ENCODE data around the gene DPP4. TPM values are rescaled to one million over a fixed set of nuclear protein-coding genes. Genes with fewer than 3 reads are reported as not detected.

The DPP4 gene
- total RNA-seq, 4 donors from 2014 or later, result 1.6 to 6.7 (median 3.2) TPM

DNA sequence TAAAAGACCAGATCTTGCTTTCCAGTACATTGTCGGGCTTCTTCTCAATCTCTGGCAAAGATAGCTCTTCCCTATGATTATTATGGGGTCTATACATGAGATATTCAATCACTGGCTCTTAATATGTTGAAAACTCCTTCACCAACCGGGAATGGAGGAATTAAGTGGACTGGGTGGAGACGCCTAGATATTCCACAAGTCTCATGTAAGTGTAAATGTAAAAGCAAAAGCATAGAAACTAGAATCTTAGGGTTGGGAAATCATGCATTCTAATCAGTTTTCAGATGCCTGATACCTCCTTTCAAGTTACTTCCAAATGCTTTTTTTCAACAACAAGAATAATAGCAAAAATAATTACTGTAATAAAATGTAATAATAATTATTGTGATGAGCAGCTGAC lies 38.0 kb downstream of the DPP4 start:
- TF ChIP-seq EP300 (IDR thresholded peaks at IDR 0.05) (no peak), POLR2A (IDR thresholded peaks at IDR 0.05) (no peak), POLR2AphosphoS5 (IDR thresholded peaks at IDR 0.05) (no peak)
- TF ChIP-seq, protein P1, sequence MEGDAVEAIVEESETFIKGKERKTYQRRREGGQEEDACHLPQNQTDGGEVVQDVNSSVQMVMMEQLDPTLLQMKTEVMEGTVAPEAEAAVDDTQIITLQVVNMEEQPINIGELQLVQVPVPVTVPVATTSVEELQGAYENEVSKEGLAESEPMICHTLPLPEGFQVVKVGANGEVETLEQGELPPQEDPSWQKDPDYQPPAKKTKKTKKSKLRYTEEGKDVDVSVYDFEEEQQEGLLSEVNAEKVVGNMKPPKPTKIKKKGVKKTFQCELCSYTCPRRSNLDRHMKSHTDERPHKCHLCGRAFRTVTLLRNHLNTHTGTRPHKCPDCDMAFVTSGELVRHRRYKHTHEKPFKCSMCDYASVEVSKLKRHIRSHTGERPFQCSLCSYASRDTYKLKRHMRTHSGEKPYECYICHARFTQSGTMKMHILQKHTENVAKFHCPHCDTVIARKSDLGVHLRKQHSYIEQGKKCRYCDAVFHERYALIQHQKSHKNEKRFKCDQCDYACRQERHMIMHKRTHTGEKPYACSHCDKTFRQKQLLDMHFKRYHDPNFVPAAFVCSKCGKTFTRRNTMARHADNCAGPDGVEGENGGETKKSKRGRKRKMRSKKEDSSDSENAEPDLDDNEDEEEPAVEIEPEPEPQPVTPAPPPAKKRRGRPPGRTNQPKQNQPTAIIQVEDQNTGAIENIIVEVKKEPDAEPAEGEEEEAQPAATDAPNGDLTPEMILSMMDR (IDR thresholded peaks at IDR 0.05), result no peak
- ATAC-seq, result no peak
- 96% methylated on average over 3 of the region's 3 CpGs; no CpG with 5 or more reads in 1 of the 2 donors for WGBS, 2 donors (ENCODE audit: low coverage in 1 of 2)
- Histone ChIP-seq H3K27ac (no peak overlapping the region), H3K4me3 (no peak overlapping the region), H3K27me3 (no peaks in the 10 kb centered on the region), H3K36me3 (no peaks in the 10 kb centered on the region), H3K4me1 (no peaks in the 10 kb centered on the region), H3K9me3 (no peaks in the 10 kb centered on the region)

DNA sequence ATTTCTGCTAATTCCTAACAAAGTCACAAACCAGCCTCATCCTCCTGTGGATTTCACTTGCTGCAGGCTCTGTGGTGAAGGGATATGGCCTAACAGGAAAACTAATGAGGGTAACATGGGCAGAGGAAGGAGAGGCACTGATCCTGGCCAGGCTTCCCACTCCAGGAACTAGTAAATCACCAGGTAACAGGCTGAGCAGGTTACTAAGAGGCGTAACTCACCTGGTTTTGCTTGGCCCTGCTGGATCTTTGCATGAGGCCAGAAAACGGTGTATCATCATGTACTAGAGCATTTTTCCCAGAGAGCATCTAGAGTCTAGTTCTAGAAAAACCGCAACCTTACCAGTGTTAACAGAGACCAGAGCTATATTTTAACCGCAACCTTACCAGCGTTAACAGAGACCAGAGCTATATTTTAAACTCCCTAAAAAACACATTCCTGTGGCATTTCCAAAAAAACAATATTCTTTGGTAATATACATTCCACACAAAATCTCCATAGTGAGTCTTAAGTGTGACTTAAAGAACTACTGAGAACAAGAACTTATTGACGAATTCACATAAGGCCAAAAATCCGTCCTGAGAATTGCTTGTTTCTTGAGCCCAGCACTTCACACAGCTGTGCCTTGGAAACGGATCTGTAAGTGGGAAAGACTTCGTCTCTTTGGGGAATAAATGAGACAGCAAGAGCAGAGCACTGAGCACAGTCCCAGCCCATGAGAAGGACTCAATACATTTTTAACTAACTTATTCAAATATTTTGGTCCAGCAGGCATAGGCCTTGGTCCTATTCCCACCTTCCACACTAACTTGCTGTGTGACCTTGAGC lies 43.4 kb downstream of the DPP4 start:
- 90 to 91% methylated on average over 7 to 9 of the region's 9 CpGs for WGBS, 2 donors (ENCODE audit: low coverage in 1 of 2)
- Histone ChIP-seq H3K27me3 (no peaks in the 10 kb centered on the region), H3K4me1 (no peaks in the 10 kb centered on the region), H3K27ac (no peak overlapping the region), H3K36me3 (no peaks in the 10 kb centered on the region), H3K9me3 (no peaks in the 10 kb centered on the region), H3K4me3 (no peak overlapping the region)
- TF ChIP-seq EP300 (IDR thresholded peaks at IDR 0.05) (no peak), POLR2AphosphoS5 (IDR thresholded peaks at IDR 0.05) (no peak), POLR2A (IDR thresholded peaks at IDR 0.05) (no peak)
- TF ChIP-seq, protein P1 (IDR thresholded peaks at IDR 0.05), result no peak
- no peak for ATAC-seq

- Histone ChIP-seq H3K27ac (no peak overlapping the region), H3K4me1 (no peaks in the 10 kb centered on the region), H3K36me3 (no peaks in the 10 kb centered on the region), H3K27me3 (no peaks in the 10 kb centered on the region), H3K4me3 (no peak overlapping the region), H3K9me3 (no peaks in the 10 kb centered on the region)
- no peak for ATAC-seq
- 61 to 69% methylated on average over 8 to 9 of the region's 9 CpGs for WGBS, 2 donors (ENCODE audit: low coverage in 1 of 2)
- TF ChIP-seq POLR2A (IDR thresholded peaks at IDR 0.05), result no peak
- no peak for TF ChIP-seq EP300 (IDR thresholded peaks at IDR 0.05)
- TF ChIP-seq, protein P1 (IDR thresholded peaks at IDR 0.05), result no peak
- no peak for TF ChIP-seq POLR2AphosphoS5 (IDR thresholded peaks at IDR 0.05)
Measured at GRCh38 chr2:162029287-162029901, 44.6 kb downstream of the DPP4 start.

DNA sequence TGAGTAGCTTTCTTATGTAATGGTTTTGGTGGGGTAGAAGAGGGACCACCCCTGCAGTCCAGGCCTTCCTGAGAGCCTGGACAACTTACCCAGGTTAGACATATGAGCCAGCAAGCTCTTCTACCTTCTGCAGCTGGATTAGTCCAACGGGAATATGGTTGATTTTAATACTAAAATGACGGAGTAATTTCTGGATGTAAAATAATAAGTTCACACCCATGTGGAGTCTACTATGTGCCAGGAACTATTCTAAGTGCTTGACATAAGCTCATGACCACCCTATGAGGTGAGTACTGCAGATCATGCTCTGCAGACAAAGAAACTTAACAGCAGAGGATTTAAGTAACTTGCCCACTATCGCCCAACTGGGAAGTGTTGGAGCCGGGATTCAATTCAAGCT lies 45.5 kb downstream of the DPP4 start:
- H3K4me1 ChIP-seq, result no peaks in the 10 kb centered on the region
- no peaks in the 10 kb centered on the region for H3K27me3 ChIP-seq
- no peak overlapping the region for H3K4me3 ChIP-seq
- no peaks in the 10 kb centered on the region for H3K36me3 ChIP-seq
- H3K9me3 ChIP-seq, result no peaks in the 10 kb centered on the region
- ATAC-seq, result no peak
- TF ChIP-seq, protein P1 (IDR thresholded peaks at IDR 0.05), result no peak
- TF ChIP-seq POLR2A (IDR thresholded peaks at IDR 0.05) (no peak), POLR2AphosphoS5 (IDR thresholded peaks at IDR 0.05) (no peak), EP300 (IDR thresholded peaks at IDR 0.05) (no peak)
- WGBS, 2 donors (ENCODE audit: low coverage in 1 of 2), result 88 to 96% methylated on average over 4 of the region's 4 CpGs
- no peak overlapping the region for H3K27ac ChIP-seq
